ENCODE measurements around the gene CAMK2N2.

CAMK2N2 gene

GRCh38 chr3:184228376-184229137 is 32.8 kb downstream of the CAMK2N2 start:
- TF ChIP-seq CTCF (IDR thresholded peaks at IDR 0.05; ENCODE audit: borderline replicate concordance, control extremely low read depth, extremely low read depth, insufficient read depth, missing control alignments): no peak
- in situ Hi-C loops (cut with MboI; ENCODE audit: low sequenced_read_pairs, unreplicated experiment): loop anchor here (25.0 kb wide), 1 partner anchor 341 kb away; the partner anchor contains the start of gene PARL
- DNase-seq (ENCODE audit: low spot score): peak; percentile 37

- peak; percentile 80 for DNase-seq (ENCODE audit: low spot score)
- TF ChIP-seq CTCF (IDR thresholded peaks at IDR 0.05; ENCODE audit: borderline replicate concordance, control extremely low read depth, extremely low read depth, insufficient read depth, missing control alignments): peak; percentile 86
- in situ Hi-C loops (cut with MboI; ENCODE audit: low sequenced_read_pairs, unreplicated experiment): loop anchor here (25.0 kb wide), 1 partner anchor 340 kb away; the partner anchor contains the start of gene PARL
Observed at GRCh38 chr3:184227481-184227935, 33.8 kb downstream of the CAMK2N2 start.

- DNase-seq (ENCODE audit: low spot score): no peak
- no peak for TF ChIP-seq CTCF (IDR thresholded peaks at IDR 0.05; ENCODE audit: borderline replicate concordance, control extremely low read depth, extremely low read depth, insufficient read depth, missing control alignments)
- in situ Hi-C loops (cut with MboI; ENCODE audit: low sequenced_read_pairs, unreplicated experiment): no loop called here
Observed at GRCh38 chr3:184223946-184224345, 37.4 kb downstream of the CAMK2N2 start.

GRCh38 chr3:184222521-184222920 is 38.8 kb downstream of the CAMK2N2 start:
- no peak for DNase-seq (ENCODE audit: low spot score)
- TF ChIP-seq CTCF (IDR thresholded peaks at IDR 0.05; ENCODE audit: borderline replicate concordance, control extremely low read depth, extremely low read depth, insufficient read depth, missing control alignments): no peak
- in situ Hi-C loops (cut with MboI; ENCODE audit: low sequenced_read_pairs, unreplicated experiment): no loop called here

- in situ Hi-C loops (cut with MboI; ENCODE audit: low sequenced_read_pairs, unreplicated experiment): no loop called here
- no peak for DNase-seq (ENCODE audit: low spot score)
- TF ChIP-seq CTCF (IDR thresholded peaks at IDR 0.05; ENCODE audit: borderline replicate concordance, control extremely low read depth, extremely low read depth, insufficient read depth, missing control alignments): no peak
Observed at GRCh38 chr3:184218814-184219213, 42.5 kb downstream of the CAMK2N2 start.

- TF ChIP-seq CTCF (IDR thresholded peaks at IDR 0.05; ENCODE audit: borderline replicate concordance, control extremely low read depth, extremely low read depth, insufficient read depth, missing control alignments): no peak
- in situ Hi-C loops (cut with MboI; ENCODE audit: low sequenced_read_pairs, unreplicated experiment): no loop called here
- DNase-seq (ENCODE audit: low spot score): no peak
Observed at GRCh38 chr3:184211718-184212117, 49.6 kb downstream of the CAMK2N2 start.

All from GM13976 (cell line).